Thoracic aorta (tissue), 2 donors: Measurements from ENCODE around the gene ST8SIA4. TPM values are rescaled to one million over a fixed set of nuclear protein-coding genes. Genes with fewer than 3 reads are reported as not detected.

Source experiments
- ATAC-seq: fragments of 150-250 bp; one replicate; pipeline ENCODE4 v1.8.0; 2017; ENCODE audit warnings: low read depth; ENCODE audit not compliant: insufficient number of reproducible peaks, low FRiP score
- DNase-seq: peaks from one replicate; pipeline ENCODE4 v3.0.0-alpha.2; 2020; ENCODE audit warnings: low spot score
- H3K27ac ChIP-seq, 2 donors: fragments of 200-600 bp; sonication (generic); 1 replicate in 1 of 2; 2 replicates in 1 of 2; pipeline ENCODE4 v1.5.1; 2016; ENCODE audit warnings: mild to moderate bottlenecking in 2 of 2, moderate library complexity in 2 of 2
- H3K27me3 ChIP-seq: fragments of 200-600 bp; sonication (generic); replicated peaks from 2 replicates; pipeline ENCODE4 v1.6.0; 2016; ENCODE audit warnings: mild to moderate bottlenecking; ENCODE audit not compliant: insufficient read depth
- H3K36me3 ChIP-seq: fragments of 200-600 bp; sonication (generic); one replicate; pipeline ENCODE4 v1.5.1; 2016
- H3K4me1 ChIP-seq, 2 donors: fragments of 200-600 bp; sonication (generic); 1 replicate in 1 of 2; 2 replicates in 1 of 2; pipeline versions ENCODE4 v1.5.1 to v1.6.0; 2016; ENCODE audit warnings: low read depth in 2 of 2, mild to moderate bottlenecking in 1 of 2; ENCODE audit not compliant: control insufficient read depth in 1 of 2
- H3K4me3 ChIP-seq: fragments of 200-600 bp; sonication (generic); 2 replicates; pipeline ENCODE4 v1.5.1; 2016; ENCODE audit warnings: mild to moderate bottlenecking
- H3K9me3 ChIP-seq: fragments of 200-600 bp; sonication (generic); 2 replicates; pipeline ENCODE4 v1.5.1; 2016
- total RNA-seq, 2 donors: library from RNA; depleted of rRNA; stranded (reverse); fragments of >200 nt; gene quantifications; one replicate each; pipeline versions ENCODE4 v1.1.0 to v1.2.3, GENCODE V29; 2016
- TF ChIP-seq, protein P1 (sequence below): fragments of 200-600 bp; sonication (generic); IDR thresholded peaks from one replicate; pipeline ENCODE4 v1.5.1; 2019; ENCODE audit warnings: antibody characterized with exemption

Gene ST8SIA4
- total RNA-seq, 2 donors from 2014 or later: 7.0 to 9.0 TPM

- no peaks in the 10 kb centered on the region for H3K4me1 ChIP-seq
- DNase-seq: no peak
- ATAC-seq: no peak
- TF ChIP-seq, protein P1, sequence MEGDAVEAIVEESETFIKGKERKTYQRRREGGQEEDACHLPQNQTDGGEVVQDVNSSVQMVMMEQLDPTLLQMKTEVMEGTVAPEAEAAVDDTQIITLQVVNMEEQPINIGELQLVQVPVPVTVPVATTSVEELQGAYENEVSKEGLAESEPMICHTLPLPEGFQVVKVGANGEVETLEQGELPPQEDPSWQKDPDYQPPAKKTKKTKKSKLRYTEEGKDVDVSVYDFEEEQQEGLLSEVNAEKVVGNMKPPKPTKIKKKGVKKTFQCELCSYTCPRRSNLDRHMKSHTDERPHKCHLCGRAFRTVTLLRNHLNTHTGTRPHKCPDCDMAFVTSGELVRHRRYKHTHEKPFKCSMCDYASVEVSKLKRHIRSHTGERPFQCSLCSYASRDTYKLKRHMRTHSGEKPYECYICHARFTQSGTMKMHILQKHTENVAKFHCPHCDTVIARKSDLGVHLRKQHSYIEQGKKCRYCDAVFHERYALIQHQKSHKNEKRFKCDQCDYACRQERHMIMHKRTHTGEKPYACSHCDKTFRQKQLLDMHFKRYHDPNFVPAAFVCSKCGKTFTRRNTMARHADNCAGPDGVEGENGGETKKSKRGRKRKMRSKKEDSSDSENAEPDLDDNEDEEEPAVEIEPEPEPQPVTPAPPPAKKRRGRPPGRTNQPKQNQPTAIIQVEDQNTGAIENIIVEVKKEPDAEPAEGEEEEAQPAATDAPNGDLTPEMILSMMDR: no peak
- no peak overlapping the region for H3K4me3 ChIP-seq
- no peaks in the 10 kb centered on the region for H3K27me3 ChIP-seq
- H3K9me3 ChIP-seq: no peaks in the 10 kb centered on the region
- H3K27ac ChIP-seq: no peak overlapping the region
- no peaks in the 10 kb centered on the region for H3K36me3 ChIP-seq
Measured at GRCh38 chr5:100802208-100802607, 100.9 kb downstream of the ST8SIA4 start.

- Histone ChIP-seq H3K36me3 (no peaks in the 10 kb centered on the region), H3K4me3 (no peak overlapping the region), H3K9me3 (no peaks in the 10 kb centered on the region), H3K27ac (no peak overlapping the region), H3K4me1 (no peaks in the 10 kb centered on the region), H3K27me3 (no peaks in the 10 kb centered on the region)
- ATAC-seq: no peak
- TF ChIP-seq, protein P1: no peak
- no peak for DNase-seq
Measured at GRCh38 chr5:100800562-100800961, 102.5 kb downstream of the ST8SIA4 start.

- Histone ChIP-seq H3K4me3 (no peak overlapping the region), H3K9me3 (peaks cover under 1% of the 10 kb centered on the region), H3K27me3 (no peaks in the 10 kb centered on the region), H3K4me1 (no peaks in the 10 kb centered on the region), H3K27ac (no peak overlapping the region), H3K36me3 (no peaks in the 10 kb centered on the region)
- DNase-seq (no peak), ATAC-seq (no peak)
- TF ChIP-seq, protein P1: no peak
Measured at GRCh38 chr5:100799166-100799565, 103.9 kb downstream of the ST8SIA4 start.

DNA sequence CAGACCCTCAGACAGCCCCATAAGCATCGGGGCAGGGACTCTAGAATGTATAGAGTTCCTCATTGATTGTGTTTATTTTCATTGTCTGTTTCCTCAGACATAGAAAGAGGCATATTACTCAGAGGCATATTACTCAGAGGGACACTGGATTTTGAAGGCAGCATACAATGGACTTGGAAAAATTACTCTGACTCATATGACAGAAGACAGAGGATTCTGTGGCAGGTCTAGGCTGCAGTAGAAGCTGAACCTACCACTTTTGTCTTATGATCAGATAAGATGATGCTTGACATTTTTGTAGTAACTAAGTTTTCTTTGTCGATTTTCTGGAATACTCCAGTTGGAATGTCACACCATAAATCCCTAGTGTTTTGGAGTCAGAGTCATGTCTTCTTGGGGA is 105.2 kb downstream of the ST8SIA4 start:
- DNase-seq: no peak
- no peaks in the 10 kb centered on the region for H3K27me3 ChIP-seq
- H3K27ac ChIP-seq: no peak overlapping the region
- H3K9me3 ChIP-seq: peaks cover 3% of the 10 kb centered on the region
- H3K4me1 ChIP-seq: no peaks in the 10 kb centered on the region
- H3K36me3 ChIP-seq: no peaks in the 10 kb centered on the region
- H3K4me3 ChIP-seq: no peak overlapping the region
- ATAC-seq: no peak
- TF ChIP-seq, protein P1: no peak

- H3K36me3 ChIP-seq: no peaks in the 10 kb centered on the region
- TF ChIP-seq, protein P1: no peak
- ATAC-seq: no peak
Measured at GRCh38 chr5:100796851-100797250, 106.2 kb downstream of the ST8SIA4 start.

More at GRCh38 chr5:100796851-100797250, 106.2 kb downstream of the ST8SIA4 start:
- H3K4me1 ChIP-seq: no peaks in the 10 kb centered on the region
- H3K4me3 ChIP-seq: no peak overlapping the region
- H3K27me3 ChIP-seq: no peaks in the 10 kb centered on the region
- no peak overlapping the region for H3K27ac ChIP-seq
- DNase-seq: no peak
- peaks cover 3% of the 10 kb centered on the region for H3K9me3 ChIP-seq
